GM21381 (cell line): ENCODE measurements around the gene SMIM9.
"Not testable (repeated sequence)": the region's sequence is repeated elsewhere in the genome, so short reads cannot be mapped to it uniquely, and the experiment has no call there.

Experiments used
- ATAC-seq: cut with Tn5 transposase; IDR thresholded peaks from one replicate; pipeline ENCODE4 v1.9.1; 2021; ENCODE audit warnings: mild to moderate bottlenecking, moderate library complexity; ENCODE audit not compliant: unreplicated experiment

Gene SMIM9

GRCh38 chrX:154816326-154816898 lies 18.1 kb downstream of the SMIM9 start:
- ATAC-seq: not testable (repeated sequence)

- ATAC-seq: no peak
Observed at GRCh38 chrX:154815274-154815818, 19.1 kb downstream of the SMIM9 start.

GRCh38 chrX:154813801-154814200 lies 20.7 kb downstream of the SMIM9 start:
- ATAC-seq: no peak

- no peak for ATAC-seq
Observed at GRCh38 chrX:154812341-154813101, 21.9 kb downstream of the SMIM9 start.

- no peak for ATAC-seq
Observed at GRCh38 chrX:154809939-154810665, 24.4 kb downstream of the SMIM9 start.

- ATAC-seq: no peak
Observed at GRCh38 chrX:154806837-154807501, 27.5 kb downstream of the SMIM9 start.

GRCh38 chrX:154805696-154806091 lies 28.8 kb downstream of the SMIM9 start:
- ATAC-seq: no peak

- ATAC-seq: peak; percentile 93
Observed at GRCh38 chrX:154804957-154805695, 29.3 kb downstream of the SMIM9 start, which contains the start of gene MPP1. MPP1 (minus strand) TSS chrX:154805485; CDS start chrX:154805373, 112 bp downstream.

GRCh38 chrX:154804261-154804956 lies 30.1 kb downstream of the SMIM9 start:
- ATAC-seq: no peak

GRCh38 chrX:154802947-154803346 lies 31.5 kb downstream of the SMIM9 start:
- ATAC-seq: no peak

- no peak for ATAC-seq
Observed at GRCh38 chrX:154800478-154801210, 33.8 kb downstream of the SMIM9 start.

GRCh38 chrX:154799556-154800348 lies 34.7 kb downstream of the SMIM9 start:
- no peak for ATAC-seq

- ATAC-seq: no peak
Observed at GRCh38 chrX:154797006-154797405, 37.5 kb downstream of the SMIM9 start.

GRCh38 chrX:154795016-154795415 lies 39.4 kb downstream of the SMIM9 start:
- ATAC-seq: no peak

GRCh38 chrX:154793084-154793795 lies 41.2 kb downstream of the SMIM9 start:
- ATAC-seq: no peak

- no peak for ATAC-seq
Observed at GRCh38 chrX:154791939-154792338, 42.5 kb downstream of the SMIM9 start.

- ATAC-seq: no peak
Observed at GRCh38 chrX:154791467-154791866, 43.0 kb downstream of the SMIM9 start.

GRCh38 chrX:154785716-154786115 lies 48.7 kb downstream of the SMIM9 start:
- ATAC-seq: no peak
